Fibroblast of mammary gland (primary cell): ENCODE results near the gene AKR1D1.
A peak's percentile ranks its signal among the peaks of the same experiment; 100 is the strongest.

Experiments used
- DNase-seq: peaks from one replicate; pipeline ENCODE4 v3.0.0-alpha.2; 2010; ENCODE audit warnings: low read depth
- H3K4me3 ChIP-seq: 2 replicates; pipeline ENCODE4 v1.5.1; 2011; ENCODE audit warnings: low read depth, mild to moderate bottlenecking, low read length, moderate library complexity; ENCODE audit not compliant: control insufficient read depth
- CTCF ChIP-seq: conservative IDR thresholded peaks from 2 replicates; pipeline ENCODE4 v1.5.1; 2011; ENCODE audit warnings: low read depth, low read length, inconsistent platforms; ENCODE audit not compliant: control insufficient read depth, insufficient read depth

The AKR1D1 gene

GRCh38 chr7:138063400-138063799, 12.9 kb upstream of the AKR1D1 start:
- H3K4me3 ChIP-seq, result no peak overlapping the region
- TF ChIP-seq CTCF, result no peak
- no peak for DNase-seq

GRCh38 chr7:138064856-138065357, 11.4 kb upstream of the AKR1D1 start:
- TF ChIP-seq CTCF, result no peak
- DNase-seq, result peak; percentile 70
- H3K4me3 ChIP-seq, result no peak overlapping the region

GRCh38 chr7:138065827-138066226, 10.4 kb upstream of the AKR1D1 start:
- DNase-seq, result no peak
- no peak for TF ChIP-seq CTCF

GRCh38 chr7:138066954-138067394, 9.3 kb upstream of the AKR1D1 start:
- no peak overlapping the region for H3K4me3 ChIP-seq
- no peak for TF ChIP-seq CTCF
- DNase-seq, result no peak

More at GRCh38 chr7:138065827-138066226, 10.4 kb upstream of the AKR1D1 start:
- H3K4me3 ChIP-seq, result no peak overlapping the region

GRCh38 chr7:138067774-138068173, 8.5 kb upstream of the AKR1D1 start:
- TF ChIP-seq CTCF, result no peak
- H3K4me3 ChIP-seq, result no peak overlapping the region
- DNase-seq, result no peak

GRCh38 chr7:138070908-138071307, 5.4 kb upstream of the AKR1D1 start:
- H3K4me3 ChIP-seq, result no peak overlapping the region
- TF ChIP-seq CTCF, result no peak
- DNase-seq, result no peak

- no peak for DNase-seq
- no peak for TF ChIP-seq CTCF
- H3K4me3 ChIP-seq, result no peak overlapping the region
Measured at GRCh38 chr7:138072726-138073125, 3.5 kb upstream of the AKR1D1 start.
